ENCODE measurements around the gene ISCA2. TPM values are rescaled to one million over a fixed set of nuclear protein-coding genes. Genes with fewer than 3 reads are reported as not detected.

The ISCA2 gene
- total and polyA plus RNA-seq, 2 donors (not counting 1 experiment from before 2014, with no cell fraction given): 14.1 to 28.3 TPM

- no peaks in the 10 kb centered on the region for H4K20me1 ChIP-seq (ENCODE audit: control insufficient read depth, insufficient read depth, low read length, poor library complexity, severe bottlenecking)
- ATAC-seq (ENCODE audit: low read depth): no peak
- H3K9me3 ChIP-seq (ENCODE audit: control extremely low read depth in 1 of 3, control insufficient read depth in 2 of 3, insufficient read depth in 1 of 3, low read length in 2 of 3): no peaks in the 10 kb centered on the region
- Mint-ChIP-seq H3K4me1 (peaks cover 6% of the 10 kb centered on the region), H3K27ac (no peak overlapping the region), H3K4me3 (no peak overlapping the region), H3K27me3 (no peaks in the 10 kb centered on the region), H3K9me3 (ENCODE audit: insufficient read depth) (no peaks in the 10 kb centered on the region)
- 83% methylated on average over 13 of the region's 16 CpGs for WGBS (ENCODE audit: insufficient coverage)
- no peaks in the 10 kb centered on the region for H3K79me2 ChIP-seq (ENCODE audit: control insufficient read depth, insufficient read depth, low read length)
- no peak overlapping the region for H2AFZ ChIP-seq (ENCODE audit: insufficient read depth, low read depth, low read length, poor library complexity, severe bottlenecking)
- H3K27ac ChIP-seq (ENCODE audit: low read length in 2 of 2): no peak overlapping the region
- intact Hi-C loops (cut with micrococcal nuclease): no loop called here
- H3K9ac ChIP-seq (ENCODE audit: low read length): no peak overlapping the region
- no peaks in the 10 kb centered on the region for H3K36me3 ChIP-seq (replicated peaks in 1 of 2; ENCODE audit: control extremely low read depth in 1 of 2, control insufficient read depth in 1 of 2, extremely low read depth in 1 of 2, insufficient read depth in 2 of 2, low read length in 1 of 2)
- H3K4me2 ChIP-seq (replicated peaks; ENCODE audit: low read depth, low read length, poor library complexity, severe bottlenecking): no peak overlapping the region
- H3K4me3 ChIP-seq (ENCODE audit: control extremely low read depth in 1 of 5, extremely low read depth in 1 of 5, insufficient read depth in 1 of 5, low read depth in 2 of 5, low read length in 4 of 5): no peak overlapping the region
- H3K4me1 ChIP-seq (ENCODE audit: control insufficient read depth in 2 of 2, insufficient read depth in 2 of 2, low read length in 2 of 2): peaks cover 5 to 7% of the 10 kb centered on the region in 2 donors
- H3K27me3 ChIP-seq (replicated peaks in 1 of 4; ENCODE audit: control extremely low read depth in 1 of 4, control insufficient read depth in 3 of 4, insufficient read depth in 4 of 4, low read length in 3 of 4): no peaks in the 10 kb centered on the region
- TF ChIP-seq CTCF (IDR thresholded peaks at IDR 0.05) (no peak), EZH2 (IDR thresholded peaks at IDR 0.05; ENCODE audit: borderline replicate concordance, insufficient read depth, low read depth, low read length, poor library complexity, severe bottlenecking) (no peak)
- POLR2A ChIA-PET: no interaction called here
- no peak for DNase-seq
- CTCF ChIA-PET: no interaction called here
Observed at GRCh38 chr14:74501135-74501614, 7.6 kb downstream of the ISCA2 start.

DNA sequence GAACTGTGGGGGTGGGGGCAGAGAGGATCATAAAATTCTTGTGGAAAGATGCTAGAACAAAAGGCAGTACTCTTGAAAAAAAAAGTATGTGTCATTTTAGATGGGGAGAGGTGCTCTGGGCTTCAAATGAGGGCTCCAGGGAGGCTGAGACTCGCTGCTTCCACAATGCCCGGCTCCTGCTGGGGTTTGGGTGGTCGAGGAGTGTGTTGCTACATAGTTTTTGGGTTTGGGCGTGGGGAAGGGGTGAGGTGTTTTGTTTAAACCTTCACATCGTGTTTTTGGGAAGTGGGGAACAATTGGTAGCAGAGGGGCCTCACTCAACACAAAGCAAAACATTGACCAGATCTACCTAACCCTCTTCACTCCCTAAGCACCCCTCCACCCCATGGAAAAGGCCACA lies 8.1 kb downstream of the ISCA2 start:
- H3K4me3 ChIP-seq (ENCODE audit: control extremely low read depth in 1 of 5, extremely low read depth in 1 of 5, insufficient read depth in 1 of 5, low read depth in 2 of 5, low read length in 4 of 5): no peak overlapping the region
- Mint-ChIP-seq H3K4me3 (no peak overlapping the region), H3K4me1 (peaks cover 11% of the 10 kb centered on the region), H3K27ac (no peak overlapping the region), H3K27me3 (no peaks in the 10 kb centered on the region), H3K9me3 (ENCODE audit: insufficient read depth) (no peaks in the 10 kb centered on the region)
- H3K27me3 ChIP-seq (replicated peaks in 1 of 4; ENCODE audit: control extremely low read depth in 1 of 4, control insufficient read depth in 3 of 4, insufficient read depth in 4 of 4, low read length in 3 of 4): no peaks in the 10 kb centered on the region
- no peak overlapping the region for H3K4me2 ChIP-seq (replicated peaks; ENCODE audit: low read depth, low read length, poor library complexity, severe bottlenecking)
- H2AFZ ChIP-seq (ENCODE audit: insufficient read depth, low read depth, low read length, poor library complexity, severe bottlenecking): no peak overlapping the region
- H3K36me3 ChIP-seq (replicated peaks in 1 of 2; ENCODE audit: control extremely low read depth in 1 of 2, control insufficient read depth in 1 of 2, extremely low read depth in 1 of 2, insufficient read depth in 2 of 2, low read length in 1 of 2): no peaks in the 10 kb centered on the region
- peaks cover 10 to 12% of the 10 kb centered on the region in 2 donors for H3K4me1 ChIP-seq (ENCODE audit: control insufficient read depth in 2 of 2, insufficient read depth in 2 of 2, low read length in 2 of 2)
- no peaks in the 10 kb centered on the region for H4K20me1 ChIP-seq (ENCODE audit: control insufficient read depth, insufficient read depth, low read length, poor library complexity, severe bottlenecking)
- CTCF ChIA-PET: interaction anchor here (1.2 kb wide), 2 partner anchors 9 to 138 kb away, joined by 3 to 4 read pairs; partner anchors contain the start of genes ISCA2 and NPC2
- H3K27ac ChIP-seq (ENCODE audit: low read length in 2 of 2): no peak overlapping the region
- intact Hi-C loops (cut with micrococcal nuclease): no loop called here
- ATAC-seq (ENCODE audit: low read depth): no peak
- H3K9ac ChIP-seq (ENCODE audit: low read length): no peak overlapping the region
- 95% methylated on average over 2 of the region's 5 CpGs for WGBS (ENCODE audit: insufficient coverage)
- no peak for TF ChIP-seq EZH2 (IDR thresholded peaks at IDR 0.05; ENCODE audit: borderline replicate concordance, insufficient read depth, low read depth, low read length, poor library complexity, severe bottlenecking)
- TF ChIP-seq CTCF (IDR thresholded peaks at IDR 0.05): no peak
- H3K79me2 ChIP-seq (ENCODE audit: control insufficient read depth, insufficient read depth, low read length): no peaks in the 10 kb centered on the region
- no peak for DNase-seq
- POLR2A ChIA-PET: no interaction called here
- H3K9me3 ChIP-seq (ENCODE audit: control extremely low read depth in 1 of 3, control insufficient read depth in 2 of 3, insufficient read depth in 1 of 3, low read length in 2 of 3): no peaks in the 10 kb centered on the region
